ENCODE measurements around the gene CCNF.

The CCNF gene

DNA sequence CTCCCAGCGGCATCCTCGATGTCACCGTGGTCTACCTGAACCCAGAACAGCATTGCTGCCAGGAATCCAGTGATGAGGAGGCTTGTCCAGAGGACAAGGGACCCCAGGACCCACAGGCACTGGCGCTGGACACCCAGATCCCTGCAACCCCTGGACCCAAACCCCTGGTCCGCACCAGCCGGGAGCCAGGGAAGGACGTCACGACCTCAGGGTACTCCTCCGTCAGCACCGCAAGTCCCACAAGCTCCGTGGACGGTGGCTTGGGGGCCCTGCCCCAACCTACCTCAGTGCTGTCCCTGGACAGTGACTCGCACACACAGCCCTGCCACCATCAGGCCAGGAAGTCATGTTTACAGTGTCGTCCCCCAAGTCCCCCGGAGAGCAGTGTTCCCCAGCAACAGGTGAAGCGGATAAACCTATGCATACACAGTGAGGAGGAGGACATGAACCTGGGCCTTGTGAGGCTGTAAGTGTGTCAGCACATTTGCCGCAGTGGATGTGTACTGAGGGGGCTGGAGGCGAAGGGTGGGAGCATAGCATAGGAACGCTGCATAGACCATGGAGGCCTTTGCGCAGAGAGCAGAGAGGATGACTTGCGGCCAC is 27.4 kb downstream of the CCNF start:
- DNase-seq: no peak

DNA sequence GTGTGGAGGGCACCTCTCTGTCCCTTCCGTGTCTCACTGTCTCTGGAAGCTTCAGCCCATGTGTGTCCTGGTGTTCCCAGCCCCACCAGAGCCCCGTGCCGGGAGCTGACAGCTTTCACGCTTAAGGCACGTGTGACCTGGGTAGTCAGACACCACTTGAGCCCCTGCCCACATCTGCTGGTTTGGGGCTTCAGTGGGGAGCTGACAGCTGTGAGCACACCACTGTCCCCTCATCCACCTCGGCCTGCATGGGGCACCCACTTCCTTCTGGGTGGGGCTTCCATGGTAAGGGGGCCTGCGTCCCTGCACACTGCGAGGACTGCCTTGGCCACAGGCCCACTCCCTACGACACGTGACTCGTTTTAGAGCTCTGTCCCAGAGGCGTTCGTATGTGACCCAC is 28.0 kb downstream of the CCNF start:
- DNase-seq: no peak

GRCh38 chr16:2457946-2458345 is 28.7 kb downstream of the CCNF start:
- no peak for DNase-seq

GRCh38 chr16:2458887-2459646 is 29.8 kb downstream of the CCNF start:
- DNase-seq: no peak

DNA sequence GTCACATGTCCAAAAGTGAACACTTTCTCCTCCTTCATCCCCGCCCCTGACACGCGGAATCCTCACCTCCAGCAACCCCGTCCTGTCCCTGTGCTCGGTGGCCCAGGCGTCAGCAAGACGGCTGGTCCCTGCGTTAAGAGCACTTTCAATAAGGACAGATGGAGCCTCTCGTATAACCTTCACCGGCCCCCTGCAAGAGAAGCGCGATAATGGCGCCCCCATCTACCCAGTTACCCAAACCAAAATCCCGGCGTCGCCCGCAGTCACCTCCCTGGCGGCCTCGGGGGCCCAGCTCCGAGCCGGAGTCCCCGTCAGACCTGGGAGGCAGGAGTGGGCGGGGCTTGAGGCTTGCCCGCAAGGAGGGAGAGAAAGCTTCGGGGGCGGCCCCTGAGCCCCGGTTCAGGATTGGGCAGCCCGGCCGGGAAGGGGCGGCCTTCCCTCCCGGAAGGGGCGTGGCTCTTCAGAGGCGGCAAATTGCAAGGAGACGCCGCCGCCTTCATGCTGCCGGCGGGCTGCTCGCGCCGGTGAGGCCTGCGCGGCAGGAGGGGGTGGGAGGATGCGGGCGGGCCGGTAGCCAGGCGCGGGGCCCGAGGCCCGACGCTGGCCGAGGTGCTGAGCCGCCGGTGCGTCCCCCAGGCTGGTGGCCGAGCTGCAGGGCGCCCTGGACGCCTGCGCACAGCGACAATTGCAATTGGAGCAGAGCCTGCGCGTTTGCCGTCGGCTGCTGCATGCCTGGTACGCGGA is 30.6 kb downstream of the CCNF start, which contains the start of gene TEDC2:
TEDC2 (plus strand) TSS at position 463 of the 744 bp plus-strand sequence; CDS start at position 499, 36 bp downstream.
- DNase-seq: peak in 55 of 56 donors; percentile 48 to 95 (median 86)

DNA sequence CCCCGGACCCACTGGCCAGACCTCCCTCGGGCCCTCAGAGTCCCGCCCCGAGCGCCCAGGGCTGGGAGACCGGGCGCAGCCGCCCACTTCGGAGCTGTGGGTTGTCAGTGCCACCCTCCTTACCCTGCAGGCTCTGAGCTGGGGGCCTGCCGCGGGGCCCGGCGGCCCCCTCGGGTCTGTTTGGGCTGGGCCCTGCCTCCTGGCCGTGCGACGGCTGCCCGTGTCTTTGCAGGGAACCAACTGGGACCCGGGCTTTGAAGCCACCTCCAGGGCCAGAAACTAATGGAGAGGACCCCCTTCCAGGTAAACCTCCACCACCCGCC is 31.1 kb downstream of the CCNF start:
- no peak for DNase-seq

GRCh38 chr16:2460916-2461315 is 31.7 kb downstream of the CCNF start:
- DNase-seq: no peak

DNA sequence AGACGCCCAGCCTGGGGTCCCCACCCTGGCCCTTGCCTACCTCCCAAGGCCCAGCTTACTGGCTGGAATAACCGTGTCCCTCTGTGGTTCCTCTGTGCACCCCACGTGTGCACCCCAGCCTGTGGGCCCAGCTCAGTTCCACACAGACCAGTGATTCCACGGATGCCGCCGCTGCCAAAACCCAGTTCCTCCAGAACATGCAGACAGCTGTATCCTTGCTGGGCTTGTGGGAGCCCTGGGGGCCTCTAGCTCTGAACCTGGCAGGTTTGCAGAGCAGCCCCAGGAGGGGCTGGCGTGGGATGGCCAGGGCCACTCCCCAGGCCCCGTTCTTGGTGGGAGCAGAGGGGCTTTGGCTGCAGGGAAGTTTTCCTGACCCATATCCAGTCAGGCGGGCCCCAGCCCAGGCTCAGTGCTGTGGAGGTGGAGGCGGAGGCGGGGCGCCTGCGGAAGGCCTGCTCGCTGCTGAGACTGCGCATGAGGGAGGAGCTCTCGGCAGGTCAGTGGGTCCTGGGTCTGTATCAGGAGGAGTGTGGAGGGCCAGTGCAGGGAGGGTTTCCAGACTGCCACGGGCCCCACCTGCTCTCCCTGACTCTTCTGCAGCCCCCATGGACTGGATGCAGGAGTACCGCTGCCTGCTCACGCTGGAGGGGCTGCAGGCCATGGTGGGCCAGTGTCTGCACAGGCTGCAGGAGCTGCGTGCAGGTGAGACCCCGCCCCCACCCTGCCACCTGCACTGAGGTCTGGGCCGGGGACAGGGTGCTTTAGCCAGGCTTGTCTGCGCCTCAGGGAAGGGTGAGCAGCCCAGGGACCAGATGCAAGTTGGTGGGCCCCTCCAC is 33.0 kb downstream of the CCNF start:
- no peak for DNase-seq

DNA sequence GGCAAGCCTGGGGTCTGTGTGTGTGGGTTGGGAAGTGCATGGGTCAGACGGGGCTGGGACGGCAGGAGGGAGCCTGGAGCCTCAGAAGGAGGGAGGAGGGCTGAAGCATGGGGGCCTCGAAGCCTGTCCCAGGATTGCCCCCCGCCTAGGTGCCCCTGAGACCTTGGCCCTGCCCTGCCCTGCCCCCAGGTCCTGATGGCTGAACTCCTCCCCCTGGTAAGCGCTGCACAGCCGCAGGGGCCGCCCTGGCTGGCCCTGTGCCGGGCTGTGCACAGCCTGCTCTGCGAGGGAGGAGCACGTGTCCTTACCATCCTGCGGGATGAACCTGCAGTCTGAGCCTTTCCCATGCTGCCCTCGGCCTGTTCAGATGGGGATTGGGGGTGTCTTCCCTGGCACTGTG is 35.1 kb downstream of the CCNF start:
- no peak for DNase-seq

DNA sequence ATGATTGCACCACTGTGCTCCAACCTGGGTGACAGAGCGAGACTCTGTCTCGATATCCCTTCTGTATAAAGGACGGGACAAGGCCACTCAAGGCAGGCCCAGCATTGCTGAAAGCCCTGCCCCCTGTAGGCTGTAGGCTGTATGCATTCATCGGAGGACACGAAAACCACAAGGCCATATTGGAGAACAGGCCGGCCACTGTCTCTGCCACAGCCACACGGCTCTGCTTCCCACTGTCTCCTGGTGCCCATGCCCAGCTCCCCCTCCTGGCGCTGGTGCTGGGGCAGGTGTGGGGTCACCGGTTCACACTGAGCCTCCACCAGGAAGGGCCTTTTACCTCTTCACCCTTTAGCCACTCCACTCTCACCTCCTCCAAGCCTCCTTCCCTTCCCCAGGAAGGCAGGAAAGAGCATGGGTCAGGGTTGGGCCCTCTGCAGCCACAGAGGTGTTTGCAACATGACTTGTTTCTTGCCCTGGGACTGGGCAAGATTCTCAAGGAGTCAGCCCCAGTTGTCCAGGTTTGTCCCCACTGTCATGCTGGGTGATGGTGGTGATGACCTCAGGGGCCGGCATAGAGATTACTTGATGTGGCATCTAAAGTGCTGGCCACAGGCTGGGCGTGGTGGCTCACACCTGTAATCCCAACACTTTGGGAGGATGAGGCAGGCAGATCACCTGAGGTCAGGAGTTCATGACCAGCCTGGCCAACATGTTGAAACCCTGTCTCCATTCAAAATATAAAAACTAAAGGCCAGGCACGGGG is 36.6 kb downstream of the CCNF start:
- DNase-seq: no peak

DNA sequence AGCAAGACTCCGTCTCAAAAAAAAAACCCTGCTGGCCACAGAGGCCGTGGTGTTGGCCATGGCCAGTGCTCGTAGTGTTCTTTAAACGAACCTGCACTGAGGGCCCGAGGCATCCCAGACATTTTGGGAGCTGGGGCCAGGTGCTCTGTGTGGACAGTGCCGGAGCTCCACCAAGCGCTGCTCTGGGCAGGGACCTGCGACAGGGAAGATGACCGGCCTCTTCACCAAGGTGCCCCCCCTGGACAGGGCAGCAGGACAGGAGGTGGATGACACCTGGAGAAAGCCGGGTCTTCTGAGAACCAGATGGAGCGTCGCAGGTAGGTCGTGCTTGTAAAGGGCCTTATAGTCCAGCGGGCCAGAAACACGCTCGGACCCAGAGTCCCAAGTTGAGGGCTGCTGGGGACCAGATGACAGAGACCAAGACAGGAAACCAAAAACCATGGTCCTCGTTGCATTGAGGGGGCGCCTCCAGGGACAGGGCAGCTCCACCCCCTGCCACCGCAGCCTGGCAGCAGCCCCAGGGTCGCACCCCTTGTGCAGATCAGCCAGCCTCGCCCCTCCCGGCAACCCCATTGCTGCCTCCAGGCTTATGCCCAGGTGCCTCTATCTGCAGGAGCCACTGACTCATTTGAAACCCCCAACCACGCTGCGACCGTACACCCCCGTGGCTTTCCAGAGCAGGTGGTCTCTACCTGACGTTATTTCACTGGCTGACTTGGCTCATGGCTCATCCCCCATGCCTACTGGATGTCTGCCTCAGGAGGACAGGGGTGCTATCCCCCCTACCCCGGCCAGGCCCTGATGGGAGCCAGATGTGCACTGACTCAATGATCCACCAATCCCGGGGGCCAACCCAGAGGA is 37.6 kb downstream of the CCNF start:
- DNase-seq: no peak

GRCh38 chr16:2467528-2468232 is 38.4 kb downstream of the CCNF start:
- DNase-seq: peak in 42 of 56 donors; percentile 6 to 83 (median 56)

GRCh38 chr16:2468233-2468724 is 39.0 kb downstream of the CCNF start:
- peak in 4 of 56 donors; percentile 10 to 46 (median 23) for DNase-seq

DNA sequence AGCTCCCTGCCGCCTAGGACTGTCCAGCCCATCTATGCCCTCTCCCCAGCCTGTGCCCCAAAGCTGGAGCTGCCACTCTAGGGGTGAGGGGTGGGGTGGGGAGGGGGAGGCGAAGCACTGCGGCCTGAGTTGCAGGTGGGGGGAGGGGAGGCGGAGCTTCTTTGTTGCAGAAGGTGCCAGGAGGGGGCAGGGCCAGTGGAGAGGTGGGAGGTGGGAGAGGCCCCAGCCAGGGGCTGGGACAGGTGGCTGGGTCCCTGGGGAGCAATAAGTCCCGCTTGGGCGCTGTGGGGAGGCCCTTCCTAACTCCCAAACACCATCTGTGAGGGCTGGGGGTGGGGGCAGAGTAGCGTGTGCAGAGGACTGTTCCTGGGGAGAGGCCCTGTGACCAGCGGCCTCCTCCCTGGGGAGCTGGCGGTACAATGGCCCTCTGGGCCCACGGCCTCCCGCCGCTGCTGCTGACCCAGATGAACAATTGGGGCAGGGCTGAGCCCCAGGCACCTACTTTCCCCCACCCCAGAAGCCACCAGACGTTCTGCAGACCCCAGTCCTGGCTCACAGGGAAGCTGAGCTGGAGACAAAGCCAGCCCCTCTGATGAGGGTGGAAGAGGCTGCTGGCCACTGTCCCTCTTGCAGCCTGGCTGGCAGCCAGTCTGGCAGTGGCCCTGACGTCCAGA is 39.6 kb downstream of the CCNF start:
- DNase-seq: peak in 29 of 56 donors; percentile 16 to 78 (median 50)

GRCh38 chr16:2469399-2470233 is 40.4 kb downstream of the CCNF start:
- peak in 1 of 56 donors; percentile 20 for DNase-seq

DNA sequence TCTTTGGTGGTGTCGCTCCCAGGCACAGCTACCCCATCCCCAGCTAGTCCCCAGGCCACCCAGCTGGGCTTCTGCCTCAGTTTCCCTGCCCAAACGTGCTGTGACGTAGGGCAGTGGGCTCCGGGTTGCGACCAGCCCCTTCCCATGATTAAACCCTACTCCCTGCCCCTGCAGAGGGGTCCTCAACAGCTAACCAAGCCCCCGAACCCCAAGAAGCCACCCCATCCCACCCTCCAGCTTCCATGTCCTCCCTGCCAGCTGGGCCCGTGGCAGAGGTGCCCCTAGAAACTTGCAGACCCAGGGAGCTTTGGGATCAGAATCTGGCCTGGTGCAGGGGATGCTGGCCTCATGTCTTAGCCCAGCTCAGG is 41.0 kb downstream of the CCNF start:
- DNase-seq: no peak

- peak in 2 of 56 donors; percentile 15 to 37 for DNase-seq
Measured at GRCh38 chr16:2470603-2471015, 41.4 kb downstream of the CCNF start.

All from amygdala (tissue), 56 donors.